H1 (cell line): ENCODE measurements around the gene OLR1. TPM values are rescaled to one million over a fixed set of nuclear protein-coding genes. Genes with fewer than 3 reads are reported as not detected.

ENCODE experiments used
- CTCF ChIA-PET: fragments of 300-600 bp; sonication (Branson Sonifier 250); formaldehyde crosslinking; loops from one replicate; lab custom pipeline; 2021; ENCODE audit not compliant: partially characterized antibody; lab: Charles Lee
- POLR2A ChIA-PET: fragments of 300-600 bp; sonication (Branson Sonifier 250); formaldehyde crosslinking; loops from one replicate; lab custom pipeline; 2021; ENCODE audit warnings: inconsistent platforms; ENCODE audit not compliant: partially characterized antibody; lab: Charles Lee
- DNase-seq, 2 experiments: peaks; one replicate each; pipeline versions ENCODE4 v3.0.0 to v3.0.0-alpha.2; 2010 to 2022; ENCODE audit warnings: low spot score in 2 of 2, low read depth in 1 of 2, mixed read lengths in 1 of 2
- FAIRE-seq: peaks from 2 replicates; lab custom pipeline; 2011; peaks lifted over from hg19 to GRCh38; lab: Jason Lieb, UNC
- H2AFZ ChIP-seq: 2 replicates; pipeline ENCODE4 v1.8.1; 2012; ENCODE audit warnings: low read length, inconsistent platforms
- H2AK5ac ChIP-seq: 2 replicates; pipeline ENCODE4 v1.6.1; 2013; ENCODE audit warnings: low read depth, low read length
- H2BK120ac ChIP-seq: replicated peaks from 2 replicates; pipeline ENCODE3; 2013; ENCODE audit warnings: low read depth, low read length, inconsistent platforms
- H2BK12ac ChIP-seq: 2 replicates; pipeline ENCODE4 v1.6.1; 2013; ENCODE audit warnings: low read depth, low read length
- H2BK15ac ChIP-seq: 2 replicates; pipeline ENCODE4 v1.6.1; 2013; ENCODE audit warnings: low read length
- H2BK20ac ChIP-seq: 2 replicates; pipeline ENCODE4 v1.6.1; 2013; ENCODE audit warnings: low read length
- H2BK5ac ChIP-seq: 2 replicates; pipeline ENCODE4 v1.6.1; 2013; ENCODE audit warnings: low read depth, low read length
- H3K14ac ChIP-seq: 2 replicates; pipeline ENCODE4 v1.6.1; 2013; ENCODE audit warnings: inconsistent platforms; ENCODE audit not compliant: insufficient read length
- H3K18ac ChIP-seq: 2 replicates; pipeline ENCODE4 v1.6.1; 2013; ENCODE audit warnings: low read length; ENCODE audit errors: extremely low read depth
- H3K23ac ChIP-seq: 2 replicates; pipeline ENCODE4 v1.6.1; 2013; ENCODE audit warnings: inconsistent platforms; ENCODE audit not compliant: insufficient read length
- H3K23me2 ChIP-seq: 2 replicates; pipeline ENCODE4 v1.6.1; 2013; ENCODE audit warnings: low read depth, low read length
- H3K27ac ChIP-seq: 2 replicates; pipeline ENCODE4 v1.6.1; 2011; ENCODE audit warnings: low read depth, low read length, inconsistent platforms
- H3K27me3 ChIP-seq, 4 experiments: replicated peaks in 1 of 4; 1 replicate in 1 of 4; 2 replicates in 3 of 4; pipeline versions ENCODE4 v1.6.1 to v1.8.1; 2011 to 2013; ENCODE audit warnings: low read length in 3 of 4, mild to moderate bottlenecking in 3 of 4, inconsistent platforms in 2 of 4, mixed read lengths in 2 of 4, moderate library complexity in 1 of 4; ENCODE audit not compliant: control insufficient read depth in 3 of 4, insufficient read depth in 3 of 4; ENCODE audit errors: extremely low read depth in 1 of 4
- H3K36me3 ChIP-seq, 4 experiments: 2 replicates each; pipeline versions ENCODE4 v1.6.1 to v1.8.1; 2011 to 2013; ENCODE audit warnings: mild to moderate bottlenecking in 4 of 4, low read length in 3 of 4, moderate library complexity in 2 of 4, control low read depth in 1 of 4, inconsistent platforms in 1 of 4; ENCODE audit not compliant: insufficient read depth in 4 of 4, control insufficient read depth in 2 of 4
- H3K4ac ChIP-seq: replicated peaks from 2 replicates; pipeline ENCODE3; 2013; ENCODE audit warnings: low read length, low read depth, mixed read lengths, inconsistent platforms; ENCODE audit not compliant: insufficient read length
- H3K4me1 ChIP-seq, 4 experiments: replicated peaks in 1 of 4; 1 replicate in 1 of 4; 2 replicates in 3 of 4; pipeline versions ENCODE4 v1.6.1 to v1.8.1; 2011 to 2013; ENCODE audit warnings: low read length in 3 of 4, inconsistent platforms in 2 of 4, mixed read lengths in 1 of 4; ENCODE audit not compliant: insufficient read depth in 4 of 4, control insufficient read depth in 3 of 4
- H3K4me2 ChIP-seq, 2 experiments: 2 replicates each; pipeline versions ENCODE4 v1.6.1 to v1.8.1; 2011 to 2013; ENCODE audit warnings: low read depth in 2 of 2, low read length in 2 of 2, control low read depth in 1 of 2, inconsistent platforms in 1 of 2, mild to moderate bottlenecking in 1 of 2; ENCODE audit not compliant: insufficient read depth in 1 of 2
- H3K4me3 ChIP-seq, 4 experiments: fragments of 200-600, 300-600 bp in 1 of 4; sonication (generic), shearing (Covaris generic), sonication (Bioruptor Twin) in 1 of 4; 2 replicates each; pipeline versions ENCODE4 v1.5.1 to v1.8.1; 2011 to 2016; ENCODE audit warnings: low read length in 4 of 4, low read depth in 3 of 4, control low read depth in 2 of 4, inconsistent platforms in 2 of 4, mild to moderate bottlenecking in 2 of 4, mixed read lengths in 1 of 4, moderate library complexity in 1 of 4; ENCODE audit not compliant: insufficient read depth in 2 of 4; ENCODE audit errors: extremely low read depth in 1 of 4
- H3K56ac ChIP-seq: replicated peaks from 2 replicates; pipeline ENCODE3; 2013; ENCODE audit warnings: low read depth, mild to moderate bottlenecking, mixed read lengths, low read length, inconsistent platforms; ENCODE audit not compliant: insufficient read length
- H3K79me1 ChIP-seq: 2 replicates; pipeline ENCODE4 v1.6.1; 2013; ENCODE audit warnings: low read depth, low read length, control low read depth
- H3K79me2 ChIP-seq, 2 experiments: 2 replicates each; pipeline versions ENCODE4 v1.6.1 to v1.8.1; 2012 to 2013; ENCODE audit warnings: low read length in 2 of 2, mild to moderate bottlenecking in 2 of 2, inconsistent platforms in 1 of 2; ENCODE audit not compliant: insufficient read depth in 2 of 2, control insufficient read depth in 1 of 2
- H3K9ac ChIP-seq, 4 experiments: replicated peaks in 1 of 4; 1 replicate in 1 of 4; 2 replicates in 3 of 4; pipeline versions ENCODE4 v1.6.1 to v1.8.1; 2011 to 2013; ENCODE audit warnings: low read depth in 3 of 4, low read length in 3 of 4, control low read depth in 2 of 4, mild to moderate bottlenecking in 2 of 4, moderate library complexity in 2 of 4, inconsistent platforms in 1 of 4; ENCODE audit errors: extremely low read depth in 1 of 4
- H3K9me3 ChIP-seq, 2 experiments: 2 replicates each; pipeline versions ENCODE4 v1.6.1 to v1.8.1; 2012 to 2013; ENCODE audit warnings: mild to moderate bottlenecking in 2 of 2, moderate library complexity in 2 of 2, control low read depth in 1 of 2, inconsistent platforms in 1 of 2, low read depth in 1 of 2, low read length in 1 of 2, mixed read lengths in 1 of 2; ENCODE audit not compliant: insufficient read depth in 2 of 2
- H4K20me1 ChIP-seq, 2 experiments: replicated peaks in 1 of 2; 2 replicates each; pipeline versions ENCODE3 to v1.8.1; 2011 to 2013; ENCODE audit warnings: inconsistent platforms in 2 of 2, low read length in 2 of 2, mild to moderate bottlenecking in 1 of 2; ENCODE audit not compliant: insufficient read depth in 2 of 2, control insufficient read depth in 1 of 2
- H4K5ac ChIP-seq: 2 replicates; pipeline ENCODE4 v1.6.1; 2013; ENCODE audit warnings: low read length, low read depth, mixed read lengths, inconsistent platforms; ENCODE audit not compliant: insufficient read length
- H4K8ac ChIP-seq: 2 replicates; pipeline ENCODE4 v1.8.0; 2013; ENCODE audit warnings: mild to moderate bottlenecking, moderate library complexity, low read length, inconsistent platforms; ENCODE audit not compliant: insufficient read depth; ENCODE audit errors: extremely low read depth
- H4K91ac ChIP-seq: replicated peaks from 2 replicates; pipeline ENCODE3; 2013; ENCODE audit warnings: low read length, mixed read lengths, inconsistent platforms; ENCODE audit not compliant: insufficient read length
- CEBPB ChIP-seq: IDR thresholded peaks from 2 replicates; pipeline ENCODE4 v1.6.1; 2012; ENCODE audit warnings: low read depth, low read length
- SIX5 ChIP-seq: IDR thresholded peaks from 2 replicates; pipeline ENCODE4 v1.6.1; 2011; ENCODE audit warnings: mild to moderate bottlenecking, low read depth, low read length
- WGBS, 2 experiments: shearing (Covaris generic) in 1 of 2; methylation state at CpG; one replicate each; pipeline versions ENCODE4 v1.1.6 to v1.1.7; 2013 to 2015; ENCODE audit warnings: low lambda C conversion rate in 2 of 2, mixed read lengths in 2 of 2, inconsistent platforms in 1 of 2, low coverage in 1 of 2, missing lambda C conversion rate in 1 of 2; ENCODE audit not compliant: insufficient replicate concordance in 2 of 2, insufficient coverage in 1 of 2, insufficient read length in 1 of 2; ENCODE audit errors: extremely low coverage in 1 of 2, missing lambda C conversion rate in 1 of 2; 5-methylcytosine and 5-hydroxymethylcytosine counted together
- polyA plus RNA-seq, 7 experiments: library from polyadenylated mRNA; depleted of rRNA in 3 of 7; stranded (reverse) in 5 of 7; unstranded in 2 of 7; fragments of >200 nt in 5 of 7; fragments of 200-250 nt in 2 of 7; gene quantifications; 1 replicate in 5 of 7; 2 replicates in 1 of 7; 4 replicates in 1 of 7; pipeline versions ENCODE4 v1.2.1 to v1.2.3, GENCODE V29; 2011 to 2013; ENCODE audit warnings: missing spikeins in 2 of 7, mixed read lengths in 2 of 7
- total RNA-seq: library from RNA; stranded (reverse); fragmentation: NEBNext Ultra II Directional; extraction: Animal tissue kit (Norgen Biotek cat#: 25700); gene quantifications from 2 replicates; pipeline ENCODE4 v1.2.1, GENCODE V29; 2021

OLR1 gene
- total and polyA plus RNA-seq, 2 of the 8 experiments (the other 6 are each of a cell fraction or from before 2014, with no cell fraction given), result not detected

DNA sequence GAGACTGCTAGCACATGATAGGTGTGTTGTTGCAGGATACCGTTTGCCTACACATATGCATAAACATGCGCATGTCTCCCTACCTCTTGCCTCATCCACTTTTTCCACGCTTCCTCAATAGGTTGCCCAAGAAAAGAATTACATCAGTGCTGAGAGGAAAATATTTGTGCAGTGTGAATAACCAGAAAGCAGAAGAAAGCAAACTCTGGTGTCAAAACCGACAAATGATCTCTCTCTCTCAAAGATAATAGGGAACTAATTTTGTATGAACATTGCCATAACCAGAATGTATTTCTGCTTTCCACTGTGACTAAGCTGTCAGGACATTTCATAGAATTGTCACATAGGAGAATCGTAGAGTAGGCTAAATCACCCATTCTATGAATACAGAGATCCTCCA is 43.2 kb downstream of the OLR1 start:
- H3K9me3 ChIP-seq, result no peaks in the 10 kb centered on the region
- no peaks in the 10 kb centered on the region for H3K27me3 ChIP-seq
- H4K91ac ChIP-seq, result no peak overlapping the region
- no peaks in the 10 kb centered on the region for H3K23me2 ChIP-seq
- H2BK120ac ChIP-seq, result no peak overlapping the region
- H3K23ac ChIP-seq, result no peak overlapping the region
- H3K79me2 ChIP-seq, result no peaks in the 10 kb centered on the region
- no peak overlapping the region; a peak in 1 of 4 replicates for H3K4me2 ChIP-seq
- no peak overlapping the region for H2BK5ac ChIP-seq
- DNase-seq (no peak), FAIRE-seq (no peak)
- no peak overlapping the region for H4K8ac ChIP-seq
- H3K27ac ChIP-seq, result no peak overlapping the region
- H3K4me3 ChIP-seq, result no peak overlapping the region
- H3K79me1 ChIP-seq, result no peaks in the 10 kb centered on the region
- 82% methylated on average over 5 of the region's 5 CpGs; no CpG with 5 or more reads in 1 of the 2 experiments for WGBS, 2 experiments
- no peak overlapping the region for H3K9ac ChIP-seq
- no peak overlapping the region for H3K56ac ChIP-seq
- no peak overlapping the region for H3K4ac ChIP-seq
- H3K18ac ChIP-seq, result no peak overlapping the region
- no peaks in the 10 kb centered on the region for H4K20me1 ChIP-seq
- H2BK20ac ChIP-seq, result no peak overlapping the region
- H2BK12ac ChIP-seq, result no peak overlapping the region
- H3K36me3 ChIP-seq, result no peaks in the 10 kb centered on the region
- H3K4me1 ChIP-seq, result peaks cover 0 to 11% (median 6%) of the 10 kb centered on the region in 4 experiments; a peak in 4 of 7 replicates
- H2AFZ ChIP-seq, result no peak overlapping the region; the same call in 1 of the 2 replicates
- no peak overlapping the region for H2AK5ac ChIP-seq
- TF ChIP-seq CEBPB (peak; percentile 39; the same call in 1 of the 2 replicates), SIX5 (no peak)
- no peak overlapping the region for H2BK15ac ChIP-seq
- no peak overlapping the region for H4K5ac ChIP-seq
- CTCF ChIA-PET, result interaction anchor here (1.1 to 2.1 kb wide), 3 partner anchors 11 to 119 kb away, joined by 4 to 9 read pairs (median 4); partner anchors contain the start of genes CLEC12B and CLEC1A
- no peak overlapping the region for H3K14ac ChIP-seq
- POLR2A ChIA-PET, result no interaction called here
